Suppressor macrophage (primary cell): Measurements from ENCODE around the gene VSIG8.

Experiments used
- DNase-seq, 4 experiments: peaks; one replicate each; pipeline ENCODE4 v3.0.0-alpha.2; 2020 to 2022

Gene VSIG8

DNA sequence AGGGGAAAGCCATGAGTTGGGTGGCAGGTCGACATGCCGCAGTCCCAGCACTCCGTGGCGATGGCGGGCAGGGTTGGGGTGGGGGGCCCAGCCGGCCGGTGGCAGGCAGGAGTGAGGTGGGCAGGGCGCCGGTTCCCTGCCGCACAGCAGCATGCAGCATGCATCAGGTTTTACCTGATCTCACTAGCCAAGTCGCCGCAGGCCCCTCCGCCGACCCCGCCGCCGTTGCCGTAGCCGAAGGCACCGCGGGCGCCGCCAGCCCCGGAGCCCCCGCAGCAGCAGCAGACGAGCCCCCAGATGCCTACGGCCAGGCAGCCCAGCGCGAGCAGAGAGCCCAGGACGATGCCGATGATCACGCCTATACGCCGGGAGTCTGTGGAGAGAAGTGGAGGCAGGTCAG lies 6.7 kb downstream of the VSIG8 start:
- DNase-seq = no peak

DNA sequence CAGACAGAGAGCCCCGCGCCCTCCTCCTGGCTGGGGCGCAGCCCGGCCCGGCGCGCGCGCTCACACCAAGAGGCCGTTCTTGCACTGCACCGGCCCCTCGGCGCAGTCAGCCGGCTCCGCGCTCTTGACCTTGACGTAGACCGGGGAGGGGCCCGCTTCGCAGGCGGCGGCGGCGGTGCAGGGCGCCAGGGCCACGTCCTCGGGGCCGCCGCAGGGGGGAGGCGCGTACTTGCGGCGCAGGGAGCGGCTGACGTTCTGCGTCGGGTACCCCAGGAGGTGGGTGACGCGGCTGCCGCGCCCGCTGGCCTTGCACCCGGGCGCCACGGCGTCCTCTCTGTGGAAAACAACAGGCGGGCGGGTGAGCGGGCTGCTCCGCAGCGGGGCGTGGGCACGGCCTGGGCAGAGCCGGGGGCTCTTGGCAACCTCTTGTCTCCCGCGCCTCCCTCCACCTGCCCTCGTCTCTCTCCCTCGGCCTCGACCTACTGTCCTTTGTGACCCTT lies 7.7 kb downstream of the VSIG8 start:
- peak; percentile 74 to 92 (median 79) for DNase-seq

DNA sequence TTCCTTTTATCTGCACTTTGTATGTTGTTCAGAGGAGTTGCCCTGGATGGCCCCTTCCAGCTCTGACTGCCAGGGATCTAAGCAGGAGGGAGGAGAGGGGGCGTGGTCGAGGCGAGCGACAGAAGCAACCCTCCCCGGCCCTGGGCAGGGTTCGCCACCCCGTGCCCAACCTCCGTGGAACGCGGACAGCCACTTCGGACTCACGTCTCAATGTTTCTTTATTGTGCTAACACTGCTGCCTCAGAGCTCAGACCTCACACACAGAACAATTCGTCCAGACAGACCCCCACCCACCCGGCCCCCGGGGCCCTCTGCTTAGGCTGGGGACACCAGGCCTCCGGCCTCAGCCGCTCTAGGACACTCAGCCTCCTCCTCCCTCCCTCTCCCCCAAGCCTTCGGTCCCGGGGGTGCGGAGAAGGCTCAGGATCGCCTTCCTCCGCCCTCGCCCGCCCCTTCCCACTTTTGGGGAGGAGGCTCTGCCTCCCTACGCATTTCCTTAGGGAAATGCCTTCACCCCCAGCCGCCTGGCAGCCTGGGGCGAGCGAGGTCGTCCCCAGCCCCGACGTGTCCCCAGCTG lies 8.3 kb downstream of the VSIG8 start:
- peak; percentile 22 to 71 (median 41) for DNase-seq

DNA sequence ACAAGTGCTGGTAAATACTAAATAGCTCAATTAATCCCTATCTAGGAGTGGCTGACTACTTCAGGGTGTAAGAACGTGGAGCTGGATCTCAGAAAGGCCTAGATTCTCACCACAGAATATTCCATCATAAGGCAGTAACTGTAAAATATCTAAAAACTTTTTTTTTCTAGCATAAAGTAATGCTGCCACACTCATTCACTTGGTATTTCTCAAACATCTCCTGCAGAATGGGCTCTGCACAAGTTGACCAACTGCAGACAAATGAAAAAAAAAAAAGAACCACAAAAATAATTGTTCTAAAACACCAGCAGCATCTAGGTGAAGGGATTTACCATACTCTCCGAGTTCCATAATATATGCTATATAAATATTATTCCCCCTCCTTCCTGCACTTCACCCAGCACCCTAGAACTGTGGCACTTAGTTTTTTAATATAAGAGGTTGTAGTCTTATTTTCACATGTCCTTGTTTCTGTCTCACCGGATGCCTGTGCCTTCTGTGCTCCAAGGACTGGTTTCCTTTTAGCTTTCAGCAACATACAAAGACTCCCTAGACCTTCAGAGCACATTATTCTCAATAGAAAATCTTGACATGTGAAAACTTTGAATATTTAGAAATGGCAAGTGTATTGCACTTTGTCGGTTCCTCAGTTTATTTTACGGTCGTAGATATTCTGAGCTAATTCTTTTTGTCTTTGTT lies 8.9 kb downstream of the VSIG8 start:
- no peak for DNase-seq

DNA sequence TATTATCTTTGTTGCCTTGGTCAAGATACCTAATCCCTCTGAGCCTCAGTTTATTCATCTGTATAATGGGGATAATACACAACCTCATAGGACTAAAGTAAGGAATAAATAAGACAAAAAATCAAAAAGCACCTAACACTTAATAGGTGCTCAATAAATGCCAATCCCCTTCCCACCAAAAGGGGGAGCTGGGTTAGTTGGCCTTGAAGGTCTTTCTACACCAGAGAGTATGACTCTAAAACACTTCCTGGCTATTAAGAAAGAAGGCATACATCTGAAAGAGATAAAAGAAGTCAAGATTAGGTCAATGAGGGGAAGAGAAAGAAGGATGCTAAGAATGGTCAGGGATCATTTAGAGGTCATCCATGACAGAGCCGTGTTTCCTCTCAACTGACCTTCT lies 11.1 kb downstream of the VSIG8 start:
- no peak for DNase-seq

DNA sequence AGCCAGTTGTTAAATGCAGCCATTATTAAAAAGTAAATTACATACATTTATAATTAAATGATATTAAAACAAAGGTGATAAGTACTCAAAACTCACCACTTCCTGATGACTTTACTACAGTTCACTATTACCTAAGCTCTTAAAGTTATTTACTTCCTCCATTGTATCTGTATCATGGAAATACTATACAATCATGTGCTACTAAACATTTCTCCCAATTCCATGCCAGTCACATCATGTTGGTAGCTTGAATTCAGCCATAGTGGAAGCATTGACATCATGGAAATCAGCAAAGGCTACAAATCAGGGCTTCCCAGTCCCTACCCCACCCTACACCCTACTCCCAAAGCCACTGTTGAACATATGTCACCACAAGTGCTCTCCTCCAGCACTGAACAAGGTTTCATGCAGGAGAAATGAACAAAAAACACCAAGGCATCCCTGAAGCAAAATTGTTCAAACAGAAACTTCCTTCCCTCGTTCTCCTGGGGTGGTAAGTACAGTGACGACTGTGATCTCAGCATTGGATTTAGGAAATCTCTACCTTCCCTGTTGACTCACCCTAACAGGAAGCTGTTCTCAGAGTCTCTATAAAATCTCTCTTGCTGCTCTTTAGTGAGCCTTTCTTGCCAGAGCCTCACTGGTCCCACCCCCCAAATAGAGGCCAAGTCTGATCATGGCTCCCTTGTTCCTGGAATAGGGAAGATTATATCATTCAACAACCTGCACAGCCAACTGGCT lies 12.7 kb downstream of the VSIG8 start:
- peak; percentile 40 to 75 (median 59) for DNase-seq

DNA sequence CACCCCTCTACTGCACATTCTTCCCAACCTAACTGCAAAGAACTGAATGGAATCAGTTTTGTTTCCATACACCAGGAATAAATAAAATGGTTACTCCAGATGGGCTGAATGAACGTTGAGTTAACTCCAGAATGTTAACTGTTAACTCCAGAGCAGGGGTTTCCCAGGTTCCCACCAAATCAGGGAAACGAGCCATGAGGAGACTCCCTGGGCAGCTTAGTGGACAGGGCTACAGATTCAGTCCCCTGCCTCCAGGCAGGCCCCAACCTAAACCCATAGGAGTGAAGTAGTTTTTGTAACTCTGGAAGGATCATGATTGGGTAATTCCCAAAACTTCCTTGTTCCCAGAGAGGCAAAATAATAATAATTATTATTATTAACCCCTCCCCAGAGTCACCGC lies 14.1 kb downstream of the VSIG8 start:
- no peak for DNase-seq

DNA sequence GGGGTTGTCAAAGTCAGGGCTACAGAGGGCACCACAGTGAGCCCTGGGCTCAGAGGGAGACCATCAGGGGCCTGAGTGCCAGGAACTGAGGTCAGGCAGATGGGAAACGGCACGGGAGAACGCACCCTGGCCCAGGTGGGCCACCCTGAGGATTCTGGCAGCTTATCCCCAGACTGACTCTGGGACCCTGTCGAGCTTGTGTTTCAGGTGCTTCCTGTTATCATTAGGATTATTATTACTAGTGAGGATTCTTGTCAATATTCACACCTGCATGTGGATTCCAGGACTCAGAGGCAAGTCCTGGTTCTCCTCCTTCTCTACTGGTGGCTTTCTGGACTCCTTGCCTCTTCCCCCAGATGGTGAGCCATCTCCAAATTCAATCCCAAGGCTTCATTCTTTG lies 15.2 kb downstream of the VSIG8 start:
- DNase-seq = no peak

DNA sequence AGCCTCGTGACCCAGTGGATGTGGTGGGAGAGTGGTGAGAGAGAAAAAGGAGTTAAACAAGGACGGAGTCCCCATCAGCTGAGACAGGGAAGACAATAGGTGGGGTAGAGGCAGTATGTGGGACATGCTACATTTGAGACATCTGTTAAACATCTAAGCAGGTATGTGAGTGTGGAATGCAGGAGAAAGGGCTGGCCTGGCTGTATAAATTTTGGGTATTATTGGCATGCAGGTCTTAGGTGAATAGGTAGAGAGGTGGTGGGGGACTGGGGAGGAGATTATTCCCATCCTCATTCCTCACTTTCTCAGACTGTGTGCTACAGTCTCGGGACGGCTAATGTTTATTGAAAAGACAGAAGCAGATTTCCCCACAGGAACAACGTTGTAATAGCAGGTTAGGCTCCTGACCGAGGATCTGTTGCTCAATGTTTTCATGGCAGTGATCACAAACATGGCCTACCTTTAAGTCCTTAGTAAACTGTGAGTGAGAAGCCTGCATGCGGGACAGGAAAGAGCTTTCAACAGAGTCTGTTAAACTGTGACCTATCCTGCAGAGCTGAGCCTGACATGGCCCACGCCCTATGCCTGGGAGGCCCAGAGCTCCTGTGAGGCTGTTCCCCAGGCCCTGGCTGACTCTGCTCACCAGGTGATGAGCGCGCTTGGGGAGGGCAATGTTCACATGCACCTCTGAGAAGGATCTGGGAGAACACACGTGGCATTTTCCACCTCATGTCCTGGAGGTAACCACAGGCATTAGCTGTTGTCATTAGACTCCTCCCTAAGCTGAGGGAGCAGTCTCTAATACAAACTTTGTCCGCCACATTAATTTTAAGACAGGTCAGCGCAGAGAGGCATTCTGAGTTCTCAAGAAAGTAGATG lies 16.5 kb downstream of the VSIG8 start:
- DNase-seq = no peak

DNA sequence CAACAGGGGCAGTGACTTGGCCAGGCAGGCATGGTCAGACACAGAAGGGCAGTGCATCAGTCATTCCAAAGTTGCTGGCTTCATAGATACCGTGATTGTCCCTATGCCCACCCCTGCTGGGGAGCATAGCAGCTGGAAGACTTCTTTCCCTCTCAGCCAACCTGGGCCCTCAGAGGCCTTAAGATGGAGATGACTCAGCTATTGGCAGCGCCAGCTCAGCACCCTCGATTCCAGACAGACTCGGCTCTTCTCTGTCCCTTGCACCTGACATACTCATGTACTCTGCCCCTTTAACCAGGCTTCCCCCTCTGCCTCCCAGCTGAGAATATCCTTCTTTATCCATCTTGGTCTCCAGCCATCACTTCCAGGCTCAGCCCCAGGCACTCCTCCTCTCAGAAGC lies 19.0 kb downstream of the VSIG8 start:
- DNase-seq = no peak

DNA sequence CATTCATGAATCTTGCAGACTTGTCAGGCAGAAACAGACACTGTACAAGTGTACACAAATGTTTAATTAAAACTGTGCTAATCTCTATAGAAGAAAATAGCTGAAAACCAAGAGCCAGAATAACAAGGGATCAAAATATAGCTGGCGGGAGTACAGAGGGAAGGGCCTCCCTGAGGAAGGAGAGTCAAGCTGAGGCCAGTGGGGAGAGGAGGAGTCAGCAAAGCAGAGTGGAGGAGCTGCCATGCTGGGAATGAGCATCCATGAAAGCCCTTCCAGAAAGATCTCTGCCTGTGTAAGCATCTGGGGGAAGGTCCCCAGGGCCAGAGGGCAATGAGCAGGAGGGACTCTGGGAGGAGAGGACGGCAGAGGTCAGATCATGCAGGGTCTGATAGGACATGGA lies 20.7 kb downstream of the VSIG8 start:
- DNase-seq = no peak

DNA sequence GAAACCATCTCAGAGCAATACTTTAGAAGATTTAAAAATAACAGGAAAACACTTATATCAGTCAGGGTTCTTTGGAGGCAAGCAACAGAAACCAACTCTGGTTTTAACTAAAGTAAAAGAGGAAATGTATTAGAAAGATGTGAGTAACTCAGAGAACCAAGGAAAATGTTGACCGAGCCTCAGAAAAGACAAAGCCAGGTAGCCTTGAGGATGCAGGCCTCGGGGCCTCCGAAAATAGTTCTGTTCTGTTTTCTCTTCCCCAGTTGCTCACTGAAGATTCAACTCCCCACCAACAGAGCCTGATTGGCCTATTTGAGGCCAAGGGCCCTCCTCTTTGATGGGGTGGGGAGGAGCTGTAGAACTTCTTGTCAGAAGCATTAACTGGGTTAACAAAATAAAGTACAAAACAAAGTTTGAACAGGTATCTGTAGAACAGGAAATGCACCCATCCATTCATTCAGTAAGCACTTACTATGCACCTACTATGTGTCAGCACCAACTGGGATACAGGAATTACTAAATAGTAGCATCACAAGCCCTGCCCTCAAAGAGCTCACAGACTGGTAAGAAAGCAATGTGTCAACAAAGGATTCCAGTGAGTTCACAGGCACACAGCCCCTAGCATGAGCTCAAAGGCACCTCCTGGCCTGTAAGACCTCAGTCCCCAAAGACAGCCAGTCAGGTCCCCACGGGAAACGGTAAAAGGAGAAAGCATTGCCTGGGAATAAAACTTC lies 23.2 kb downstream of the VSIG8 start:
- no peak for DNase-seq

DNA sequence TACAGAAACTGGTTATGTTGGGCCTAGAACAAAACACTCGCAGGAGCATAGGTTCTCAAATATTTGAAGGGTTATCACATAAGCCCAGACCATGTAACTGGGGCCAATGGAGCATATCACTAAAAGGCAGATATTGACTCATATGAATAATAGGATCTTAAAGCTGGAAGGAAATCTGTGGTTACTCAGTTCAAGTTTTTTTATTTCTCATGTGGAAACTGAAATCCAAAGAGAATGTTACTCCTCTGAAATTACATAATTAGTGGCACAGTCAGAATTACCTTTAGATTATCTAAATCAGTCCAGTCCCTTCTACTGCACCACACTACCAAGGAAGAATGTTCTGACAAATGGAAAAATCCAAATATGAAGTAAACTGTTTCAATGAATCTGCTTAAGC lies 23.7 kb downstream of the VSIG8 start:
- no peak for DNase-seq

DNA sequence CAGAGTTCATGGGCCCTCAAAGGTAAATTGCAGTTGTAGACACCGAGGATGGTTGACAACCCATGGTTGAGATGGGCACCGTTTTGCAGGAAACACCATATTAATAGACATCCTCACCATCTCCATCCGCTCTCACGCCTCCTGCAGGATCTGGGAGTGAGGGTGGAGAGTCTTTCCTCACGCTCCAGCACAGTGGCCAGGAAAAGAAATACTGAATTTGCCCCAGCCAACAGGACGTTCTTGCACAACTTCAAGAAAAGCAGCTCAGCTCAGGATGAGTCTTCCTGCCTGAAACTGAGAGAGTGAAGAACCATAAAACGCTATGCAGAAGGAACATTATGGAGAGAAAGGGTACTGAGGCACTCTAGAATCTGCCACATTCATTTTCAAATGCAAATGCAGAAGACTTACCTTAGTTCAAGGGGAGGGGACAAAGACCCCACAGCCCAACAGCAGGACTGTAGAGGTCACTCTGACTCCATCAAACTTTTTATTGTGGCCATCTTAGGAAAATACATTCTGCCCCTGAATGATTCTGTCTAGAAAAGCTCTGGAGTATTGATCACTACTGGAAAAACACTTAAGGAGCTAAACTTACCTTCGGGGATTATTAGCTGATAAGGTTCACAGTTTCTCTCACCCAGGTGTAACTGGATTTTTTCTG lies 26.5 kb downstream of the VSIG8 start:
- DNase-seq = no peak

DNA sequence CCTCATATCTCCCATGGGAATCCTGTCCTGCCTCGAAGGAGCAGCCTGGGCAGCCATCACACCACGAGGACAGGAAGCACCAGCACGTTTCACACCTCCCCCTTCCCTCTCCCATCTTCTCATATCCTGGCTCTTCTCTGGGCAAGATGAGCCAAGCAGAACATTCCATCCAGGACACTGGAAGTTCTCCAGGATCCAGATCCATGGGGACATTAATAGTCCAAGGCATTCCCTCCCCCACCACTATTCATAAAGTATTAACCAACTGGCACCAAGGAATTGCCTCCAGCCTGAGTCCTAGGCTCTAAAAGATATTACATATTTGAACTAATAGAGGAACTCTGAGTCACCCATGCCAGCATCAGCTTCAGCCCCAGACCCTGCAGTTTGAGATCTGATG lies 27.1 kb downstream of the VSIG8 start:
- no peak for DNase-seq

DNA sequence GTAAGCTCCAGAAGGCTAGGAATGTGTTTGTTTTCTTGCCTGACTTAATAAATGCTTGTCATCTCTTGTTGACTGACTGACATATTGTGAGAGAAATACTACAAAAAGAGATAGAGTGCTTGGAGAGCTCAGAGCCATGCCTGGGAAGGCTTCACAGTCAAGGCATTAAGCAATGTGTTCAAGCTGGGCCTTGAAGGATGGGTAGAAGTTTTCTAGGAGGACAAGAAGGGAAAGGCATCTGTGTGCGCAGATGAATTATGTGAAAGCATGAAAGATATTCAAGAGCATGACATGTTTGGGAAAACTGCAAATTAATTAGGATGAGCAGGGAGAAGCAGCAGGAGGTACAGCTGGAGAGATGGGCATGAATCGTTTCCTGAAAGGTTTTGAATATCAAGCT lies 30.1 kb downstream of the VSIG8 start:
- no peak for DNase-seq

DNA sequence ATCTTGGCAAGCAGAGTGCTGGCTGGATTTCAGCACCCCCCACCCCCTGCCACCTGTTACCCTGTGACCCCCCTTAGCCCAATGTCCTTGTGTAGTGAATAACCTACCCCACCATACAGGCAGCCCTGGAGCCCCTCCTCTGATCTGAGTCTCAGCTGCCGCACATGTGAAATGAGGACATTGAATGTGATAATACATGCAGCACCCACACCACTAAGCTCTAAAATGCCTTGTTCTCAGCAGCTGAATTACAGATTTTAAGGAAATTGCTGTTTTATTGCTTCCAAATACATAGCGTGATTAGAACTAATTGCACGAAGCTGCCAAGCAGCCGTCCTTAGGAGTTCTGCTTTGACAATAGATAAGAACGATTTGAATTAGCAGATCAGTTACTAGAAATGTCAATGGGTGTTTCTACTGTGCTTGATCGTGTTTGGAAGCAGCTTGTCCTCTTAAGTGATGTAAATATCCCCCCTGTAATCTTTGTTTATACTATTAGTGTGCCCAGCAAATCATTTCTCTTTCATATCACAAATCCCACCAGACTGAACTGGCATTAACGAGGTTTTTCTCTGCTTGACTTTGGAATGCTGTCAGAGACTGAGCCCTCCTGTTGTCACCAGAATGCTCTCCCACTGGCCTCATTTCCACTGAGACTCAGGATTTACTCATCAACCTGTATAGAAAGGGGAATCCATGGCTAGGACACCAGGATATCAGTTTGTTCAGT lies 30.9 kb downstream of the VSIG8 start:
- DNase-seq = no peak

DNA sequence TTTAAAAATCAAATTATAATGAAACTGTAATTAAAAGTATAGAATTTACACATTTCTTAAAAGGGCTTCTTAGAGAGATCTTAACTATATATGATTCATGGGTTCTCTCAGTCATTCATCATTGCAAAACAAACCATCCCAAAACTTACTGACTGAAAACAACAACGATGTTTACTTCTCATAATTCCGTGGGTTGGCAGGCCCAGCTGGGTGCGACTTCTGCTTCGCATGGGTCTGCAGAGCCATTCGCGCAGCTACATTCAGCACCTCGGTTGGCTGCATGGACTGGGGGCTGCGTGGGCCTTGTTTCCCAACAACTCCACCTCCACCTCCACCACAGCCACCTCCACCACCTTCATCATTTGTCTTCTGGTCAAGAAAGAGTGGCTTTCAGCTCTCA lies 31.7 kb downstream of the VSIG8 start:
- peak; percentile 50 to 83 (median 80) for DNase-seq

DNA sequence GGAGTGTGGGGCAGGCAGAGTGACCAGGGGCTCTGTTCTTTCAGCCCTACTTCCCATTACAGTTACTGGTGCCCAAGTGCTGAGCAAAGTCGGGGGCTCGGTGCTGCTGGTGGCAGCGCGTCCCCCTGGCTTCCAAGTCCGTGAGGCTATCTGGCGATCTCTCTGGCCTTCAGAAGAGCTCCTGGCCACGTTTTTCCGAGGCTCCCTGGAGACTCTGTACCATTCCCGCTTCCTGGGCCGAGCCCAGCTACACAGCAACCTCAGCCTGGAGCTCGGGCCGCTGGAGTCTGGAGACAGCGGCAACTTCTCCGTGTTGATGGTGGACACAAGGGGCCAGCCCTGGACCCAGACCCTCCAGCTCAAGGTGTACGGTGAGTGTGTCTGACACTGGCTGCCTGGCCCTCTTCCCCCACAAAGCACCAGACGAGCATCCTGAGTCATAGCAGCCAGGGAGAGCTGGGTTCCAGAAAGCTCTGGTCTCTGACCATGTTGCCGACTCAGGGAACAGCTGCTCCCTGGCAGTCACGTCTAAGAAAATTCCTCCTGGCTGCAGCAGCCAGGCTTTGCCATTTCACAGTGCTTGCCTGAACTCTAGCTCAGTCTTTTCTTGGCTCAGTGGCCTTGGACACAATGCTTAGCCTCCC lies 32.5 kb downstream of the VSIG8 start:
- peak in 3 of 4 experiments; percentile 40 to 64 (median 45) for DNase-seq

DNA sequence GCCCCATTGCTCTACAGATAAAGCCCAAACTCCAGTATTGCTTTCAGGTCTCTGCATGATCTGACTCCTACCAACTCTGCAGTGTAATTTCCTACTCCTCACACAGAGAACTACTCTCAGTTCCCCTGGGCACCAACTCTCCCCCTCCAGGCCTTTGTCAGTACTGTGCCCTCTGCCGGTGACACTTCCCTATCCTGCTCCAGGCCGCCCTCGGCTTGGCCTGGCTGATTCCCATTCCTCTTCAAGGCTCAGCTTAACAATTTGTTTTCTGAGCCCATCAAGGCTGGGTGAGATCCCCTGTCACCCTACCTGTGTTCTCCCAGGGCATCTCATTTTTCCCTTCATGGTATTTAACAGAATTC lies 33.2 kb downstream of the VSIG8 start:
- peak; percentile 84 to 91 (median 88) for DNase-seq
